ENCODE measurements around the gene PFDN5.
"Not testable (repeated sequence)": the region's sequence is repeated elsewhere in the genome, so short reads cannot be mapped to it uniquely, and the experiment has no call there.

Gene PFDN5

DNA sequence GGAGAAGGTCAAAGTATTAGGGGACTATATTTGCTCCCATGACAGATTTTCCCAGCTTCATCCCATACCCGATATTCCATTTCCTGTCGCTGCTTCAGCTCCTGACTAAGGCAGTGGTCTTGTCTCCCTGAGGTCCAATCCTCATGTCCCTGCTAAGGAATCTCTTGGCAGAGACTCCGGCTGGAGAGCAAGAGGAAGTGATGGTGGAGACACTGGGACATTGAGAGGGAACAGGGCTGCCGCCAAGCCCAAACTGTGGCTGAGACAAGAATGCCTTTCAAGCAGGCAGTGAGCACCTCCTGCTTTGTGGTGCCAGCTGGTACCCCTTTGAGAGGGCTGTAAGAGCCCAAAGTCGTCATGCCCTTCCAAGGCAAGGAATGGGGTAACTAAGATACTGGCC lies 35.3 kb downstream of the PFDN5 start:
- DNase-seq, result no peak

DNA sequence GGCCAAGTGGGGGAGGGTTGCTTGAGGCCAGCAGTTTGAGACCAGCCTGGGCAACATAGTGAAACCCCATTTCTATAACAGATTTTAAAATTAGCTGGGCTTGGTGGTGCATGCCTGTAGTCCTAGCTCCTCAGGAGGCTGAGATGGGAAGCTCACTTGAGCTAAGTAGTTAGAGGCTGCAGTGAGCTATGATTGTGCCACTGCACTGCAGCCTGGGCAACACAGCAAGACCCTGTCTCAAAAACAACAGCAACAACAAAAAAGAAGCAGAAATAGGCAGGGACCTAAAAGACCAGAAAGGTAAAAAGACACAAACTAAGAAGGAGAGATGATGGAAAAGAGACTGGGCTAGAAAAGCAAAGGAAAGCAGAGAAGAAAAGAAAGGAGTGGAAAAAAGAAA lies 37.0 kb downstream of the PFDN5 start:
- DNase-seq, result not testable (repeated sequence)

DNA sequence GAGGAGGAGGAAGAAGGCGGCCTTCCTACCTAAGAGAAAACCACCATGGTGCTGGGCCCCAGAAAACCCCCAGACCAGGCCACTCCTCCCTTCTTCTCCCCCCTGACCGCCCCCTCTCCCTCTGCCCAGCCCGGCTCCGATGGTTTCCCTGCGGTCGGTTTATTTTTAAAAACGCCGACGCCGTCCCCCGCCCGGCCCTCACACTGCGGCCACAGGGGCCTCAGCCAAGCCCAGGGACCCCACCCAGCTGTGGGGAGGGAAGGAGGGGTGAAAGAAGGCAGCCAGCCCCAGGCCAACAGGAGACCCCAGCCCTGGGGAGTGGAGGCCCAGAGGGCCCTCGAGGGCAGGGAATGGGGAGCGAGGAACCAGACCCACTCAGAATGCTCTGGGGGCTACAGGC lies 37.4 kb downstream of the PFDN5 start:
- DNase-seq, result no peak

DNA sequence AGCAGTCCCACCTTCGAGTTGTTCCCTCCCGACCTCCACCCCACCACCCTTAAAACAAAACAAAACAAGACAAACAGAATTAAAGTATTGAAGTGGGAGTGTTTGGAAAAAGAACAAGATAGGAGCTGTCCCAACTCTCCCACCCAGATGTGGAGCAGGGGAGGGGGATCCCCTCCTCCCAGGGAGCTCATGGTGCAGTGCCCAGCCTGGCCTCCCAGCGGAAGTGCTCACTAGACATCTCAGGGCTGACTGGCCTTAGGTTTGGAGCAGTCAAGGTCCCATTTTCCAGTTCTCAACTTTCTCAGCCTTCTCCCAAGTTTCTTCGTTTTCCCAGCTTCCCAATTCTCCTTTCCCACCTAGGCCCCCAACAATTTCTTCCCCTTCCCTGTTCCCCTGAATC lies 37.9 kb downstream of the PFDN5 start:
- DNase-seq, result no peak

DNA sequence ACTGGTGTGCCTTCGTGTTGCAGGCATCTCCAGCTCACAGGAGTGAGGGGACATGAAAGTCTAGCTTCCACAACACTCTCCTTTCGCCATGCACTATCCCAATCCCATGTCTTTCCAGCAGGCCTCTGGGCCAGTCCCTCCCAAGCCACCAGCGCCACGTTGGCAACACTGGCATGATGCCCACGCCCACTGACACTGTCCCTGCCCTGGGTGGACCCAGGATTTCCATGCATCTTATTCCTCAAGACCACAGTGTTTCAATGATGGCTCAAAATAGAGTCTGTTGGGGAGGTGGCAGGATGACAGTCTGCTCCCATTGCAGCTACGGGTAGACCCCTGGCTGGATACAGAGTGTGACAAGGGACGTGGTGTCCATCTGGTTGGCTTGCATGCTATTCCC lies 38.5 kb downstream of the PFDN5 start:
- DNase-seq, result no peak

DNA sequence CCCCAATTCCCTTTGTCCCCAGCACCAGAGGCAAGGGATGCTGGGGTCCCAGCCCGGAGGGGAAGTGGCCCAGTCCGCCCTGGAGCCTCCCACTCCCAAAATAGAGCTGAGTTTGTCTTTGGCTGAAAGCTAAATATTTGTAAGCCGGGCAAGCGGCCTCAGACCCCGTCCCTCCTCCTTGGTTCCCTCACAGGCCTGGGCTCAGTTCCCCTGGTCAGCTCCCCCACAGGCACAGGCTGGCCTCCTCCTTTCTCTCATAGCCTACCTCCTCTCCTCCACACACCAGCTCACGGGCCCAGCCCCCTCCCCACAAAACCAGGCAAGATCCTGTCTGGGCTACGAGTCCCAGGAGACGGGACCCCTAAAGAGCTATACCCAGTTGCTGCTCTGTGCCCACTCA lies 39.5 kb downstream of the PFDN5 start:
- no peak for DNase-seq

DNA sequence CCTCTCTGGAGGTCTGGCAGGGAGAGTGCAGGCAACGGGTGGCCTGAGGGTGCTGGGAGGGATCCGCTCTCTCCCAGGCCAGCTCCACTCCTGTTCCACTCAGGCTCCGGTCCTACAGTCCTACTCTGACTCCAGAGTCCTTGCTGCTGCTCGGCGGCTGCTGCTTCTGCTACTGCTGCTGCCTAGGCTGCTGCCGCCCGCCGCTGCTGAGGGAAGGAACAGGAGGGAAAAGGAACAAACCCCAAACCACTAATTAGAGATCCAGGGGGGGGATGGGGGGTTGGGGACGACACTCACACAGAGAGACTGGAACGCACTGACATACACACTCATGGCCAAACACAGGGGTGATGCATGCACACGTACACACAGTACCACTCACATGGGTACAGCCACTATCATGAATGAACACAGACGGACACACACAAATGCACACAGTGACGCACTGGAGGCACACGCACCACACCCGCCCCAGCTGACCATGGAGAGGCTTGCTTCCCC lies 40.9 kb downstream of the PFDN5 start, which contains the start of gene SP7:
SP7 (minus strand) TSS at position 174 of the 501 bp plus-strand sequence. CDS start 708 bp downstream, outside the sequence.
- DNase-seq, result no peak

DNA sequence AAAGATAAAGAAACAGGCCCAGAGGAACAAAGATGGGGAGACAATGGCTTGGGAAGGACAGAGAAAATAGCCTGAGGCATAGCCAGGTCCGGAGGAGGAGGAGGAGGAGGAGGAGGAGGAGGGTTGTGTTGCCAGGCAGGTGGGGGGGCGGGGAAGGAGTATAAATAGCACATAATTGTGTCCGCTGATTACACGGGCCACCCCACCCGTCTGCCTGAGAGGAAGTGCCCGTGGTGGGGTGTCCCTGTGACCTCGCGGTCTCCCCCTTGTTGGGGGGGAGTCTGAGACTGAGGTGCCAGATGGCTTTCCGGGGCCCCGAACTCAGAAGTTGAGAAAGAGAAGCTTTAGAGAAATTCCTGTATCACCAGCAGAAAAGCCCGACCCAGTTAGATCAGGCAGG lies 42.7 kb downstream of the PFDN5 start:
- no peak for DNase-seq

DNA sequence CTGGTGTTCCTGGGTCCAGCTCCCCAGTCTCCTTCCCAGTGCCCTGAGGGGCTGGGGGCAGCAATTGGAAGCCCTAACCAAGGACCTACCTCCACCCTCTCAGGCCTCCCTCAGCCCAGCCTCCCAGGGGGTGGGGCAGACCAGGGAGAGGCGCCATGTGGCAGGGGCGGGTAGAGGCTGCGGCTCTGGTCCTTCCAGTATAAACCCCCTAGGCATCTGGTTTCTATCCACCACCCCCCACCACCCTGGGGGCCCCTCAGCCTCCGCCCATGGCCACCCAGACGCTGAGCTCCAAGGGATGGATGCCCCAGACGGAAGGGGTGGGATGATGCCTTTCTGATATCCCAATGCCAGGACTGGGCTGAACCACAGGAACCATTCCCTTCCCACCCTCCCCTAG lies 43.6 kb downstream of the PFDN5 start:
- no peak for DNase-seq

DNA sequence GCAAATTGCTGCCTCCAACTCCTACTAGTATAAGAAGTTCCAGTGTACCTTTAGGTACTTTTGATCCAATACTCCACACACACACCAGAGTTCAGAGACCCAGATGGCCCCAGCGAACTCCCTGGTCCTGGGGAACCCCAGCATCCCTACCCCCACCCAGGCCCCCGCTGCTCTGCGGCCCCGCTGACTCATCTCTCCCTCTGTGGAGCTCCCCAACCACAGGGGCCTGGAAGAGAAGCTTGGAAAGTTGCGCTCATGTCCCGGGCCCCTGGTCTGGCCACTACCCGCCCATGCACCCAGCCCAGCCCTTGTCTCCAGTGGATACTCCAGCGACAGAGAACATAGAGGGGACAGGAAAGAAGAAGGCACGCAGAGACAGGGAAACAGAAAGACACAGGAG lies 45.1 kb downstream of the PFDN5 start:
- DNase-seq, result no peak

DNA sequence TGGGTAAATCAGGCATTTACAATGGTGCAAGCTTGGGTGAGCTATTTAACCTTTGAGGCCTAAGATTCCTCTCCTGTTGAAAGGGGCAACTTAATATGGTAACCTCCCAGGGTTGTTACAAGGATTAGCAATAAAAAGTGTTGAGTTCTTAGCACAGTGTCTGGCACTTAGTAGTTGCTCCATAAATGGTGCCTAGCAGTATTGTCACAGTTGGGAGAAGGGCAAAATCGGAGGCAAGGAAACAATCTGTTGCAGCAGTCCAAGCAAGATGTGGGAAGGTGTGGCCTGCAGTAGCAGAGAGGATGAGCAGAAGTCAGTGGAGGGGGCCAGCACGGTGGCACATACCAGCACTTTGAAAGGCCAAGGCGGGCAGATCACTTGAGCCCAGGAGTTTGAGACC lies 48.1 kb downstream of the PFDN5 start:
- no peak for DNase-seq

DNA sequence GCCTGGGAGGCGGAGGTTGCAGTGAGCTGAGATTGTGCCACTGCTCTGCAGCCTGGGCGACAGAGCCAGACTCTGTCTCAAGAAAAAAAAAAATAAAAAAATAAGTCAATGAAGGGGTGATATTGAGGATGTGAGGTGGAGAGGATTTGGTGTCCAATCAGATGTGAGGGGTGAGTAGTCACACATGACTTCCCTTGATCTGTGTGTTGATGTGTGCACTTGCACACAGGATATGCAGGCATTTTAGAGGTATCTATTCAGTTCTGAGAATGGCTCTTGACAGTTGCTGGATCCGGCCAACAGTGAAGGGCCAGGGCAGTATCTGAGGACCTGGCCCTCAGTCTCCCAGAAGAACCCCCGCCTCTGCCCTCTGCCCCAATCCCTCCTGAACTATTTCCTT lies 48.6 kb downstream of the PFDN5 start:
- DNase-seq, result no peak

DNA sequence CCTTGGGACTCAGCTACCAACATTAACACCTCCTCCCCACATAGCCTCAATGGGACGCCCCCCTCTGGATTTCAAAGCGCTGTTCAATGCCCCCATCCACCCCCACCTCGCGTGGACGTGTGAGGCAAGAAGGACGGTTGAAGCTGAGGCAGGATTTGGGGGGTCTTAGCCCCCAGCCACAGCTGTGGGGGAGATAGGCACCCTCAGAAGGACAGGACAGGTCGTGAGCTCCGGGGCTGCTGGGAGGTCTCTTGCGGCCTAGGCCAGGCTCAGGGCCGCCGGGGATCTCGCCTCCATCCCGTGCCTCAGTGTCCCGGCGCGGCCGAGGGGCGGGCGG lies 49.1 kb downstream of the PFDN5 start:
- DNase-seq, result no peak

DNA sequence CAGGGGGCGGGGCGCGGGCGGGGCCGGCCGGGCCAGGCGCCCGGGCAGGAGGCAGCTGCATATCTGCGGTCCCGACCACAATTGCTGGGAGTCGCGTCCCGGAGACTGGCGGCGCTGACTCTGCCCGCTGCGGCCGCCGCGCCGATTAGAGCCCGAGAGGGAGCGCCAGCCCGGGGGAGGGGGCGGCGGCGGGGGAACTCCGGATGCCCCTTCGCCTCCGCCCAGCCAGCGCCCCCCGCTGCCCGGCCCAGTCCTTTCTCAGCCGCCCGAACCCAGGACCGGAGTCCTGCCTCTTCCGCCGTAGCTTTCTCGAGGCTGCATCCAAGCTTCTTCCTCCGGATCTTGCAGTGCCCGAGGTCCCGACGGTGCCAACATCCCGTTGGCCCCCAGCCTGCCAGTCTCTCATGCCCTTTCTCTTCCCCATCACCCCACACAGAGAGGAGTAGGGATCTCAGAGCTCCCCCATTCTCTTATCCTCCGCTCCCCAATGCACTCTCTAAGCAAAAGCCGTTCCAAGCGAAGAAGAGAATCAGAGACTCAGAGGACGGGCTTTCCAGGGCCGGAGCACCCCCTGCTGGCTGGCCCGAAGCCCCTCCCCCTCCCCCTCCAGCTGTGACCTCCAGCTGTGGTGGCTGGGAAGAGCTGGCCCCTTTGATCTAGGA lies 49.6 kb downstream of the PFDN5 start:
- no peak for DNase-seq

DNA sequence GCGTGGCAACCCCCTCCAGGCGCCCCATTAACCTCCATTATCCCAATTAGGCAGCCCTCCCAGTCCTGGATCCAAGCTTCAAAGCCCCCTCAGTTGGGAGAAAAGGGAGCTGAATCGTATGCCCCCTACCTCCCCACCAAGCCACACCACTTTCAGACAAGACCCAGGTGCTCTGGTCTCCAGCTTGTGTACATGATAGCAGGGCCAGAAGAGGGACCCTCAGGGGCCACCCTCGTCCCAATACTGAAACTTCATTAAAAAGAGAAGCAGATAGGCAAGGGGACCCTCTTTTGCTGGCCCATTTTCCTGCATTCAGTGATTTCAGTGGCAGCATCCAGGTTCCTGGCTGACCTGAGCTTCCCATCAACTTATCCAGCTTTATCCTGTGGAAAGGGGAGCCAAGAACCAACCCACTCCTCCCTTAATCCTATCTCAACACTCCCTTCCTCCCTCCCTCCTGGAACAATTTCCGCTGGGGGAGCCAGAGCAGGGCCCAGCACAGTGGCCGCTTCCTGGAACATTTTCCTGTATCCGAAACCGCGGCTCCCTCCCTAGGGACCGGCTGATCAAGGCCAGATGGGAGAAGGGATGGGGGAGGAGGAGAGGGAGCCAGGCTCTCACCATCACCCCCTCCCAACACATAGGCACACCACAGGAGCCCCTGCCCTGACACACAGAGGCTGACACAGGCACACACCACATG lies 50.3 kb downstream of the PFDN5 start:
- DNase-seq, result no peak

DNA sequence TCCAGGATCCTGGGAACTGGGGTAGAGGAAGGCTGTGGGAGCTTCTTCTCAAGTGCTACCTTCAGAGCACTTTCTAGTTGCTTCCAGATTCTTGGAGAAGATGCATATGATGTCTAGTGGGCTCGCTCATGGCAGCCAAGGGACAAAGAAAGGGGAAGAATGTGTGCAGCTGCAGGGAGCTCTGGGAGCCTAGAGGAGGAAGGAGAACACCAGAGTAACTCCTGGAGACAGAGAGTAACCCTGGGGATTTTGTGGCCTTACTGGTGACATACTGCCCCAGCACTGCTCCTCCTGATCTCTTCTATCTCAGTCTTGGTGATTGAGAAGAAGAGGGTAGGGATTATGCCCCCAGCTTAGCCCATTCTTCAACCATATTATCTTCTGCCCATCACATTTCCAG lies 51.1 kb downstream of the PFDN5 start:
- no peak for DNase-seq

DNA sequence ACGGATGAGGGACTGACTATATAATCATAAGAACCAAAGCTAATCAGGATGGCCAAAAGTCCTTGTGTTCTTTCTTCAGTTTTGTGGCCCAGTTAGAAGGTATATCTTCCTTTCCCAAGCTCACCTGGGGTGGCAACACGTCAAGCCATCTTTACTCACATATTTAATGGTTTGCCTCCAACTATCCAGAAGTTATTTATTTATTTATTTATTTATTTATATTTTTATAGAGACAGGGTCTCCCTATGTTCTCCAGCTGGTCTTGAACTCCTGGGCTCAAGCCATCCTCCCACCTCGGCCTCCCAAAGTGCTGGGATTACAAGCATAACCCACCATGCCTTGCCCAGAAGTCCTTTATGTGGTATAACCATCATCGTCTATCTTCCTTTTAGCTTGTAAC lies 52.6 kb downstream of the PFDN5 start:
- no peak for DNase-seq
